A375 (cell line): ENCODE results near the gene ELP5. TPM values are rescaled to one million over a fixed set of nuclear protein-coding genes. Genes with fewer than 3 reads are reported as not detected.

Source experiments
- total RNA-seq: library from RNA; depleted of rRNA; stranded (reverse); fragments of >200 nt; shearing (Covaris generic); gene quantifications from 2 replicates; pipeline ENCODE4 v1.2.3, GENCODE V29; 2014; rRNA removed

The ELP5 gene, protein sequence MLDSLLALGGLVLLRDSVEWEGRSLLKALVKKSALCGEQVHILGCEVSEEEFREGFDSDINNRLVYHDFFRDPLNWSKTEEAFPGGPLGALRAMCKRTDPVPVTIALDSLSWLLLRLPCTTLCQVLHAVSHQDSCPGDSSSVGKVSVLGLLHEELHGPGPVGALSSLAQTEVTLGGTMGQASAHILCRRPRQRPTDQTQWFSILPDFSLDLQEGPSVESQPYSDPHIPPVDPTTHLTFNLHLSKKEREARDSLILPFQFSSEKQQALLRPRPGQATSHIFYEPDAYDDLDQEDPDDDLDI
- 69.7 and 99.4 TPM in 2 replicates for total RNA-seq

DNA sequence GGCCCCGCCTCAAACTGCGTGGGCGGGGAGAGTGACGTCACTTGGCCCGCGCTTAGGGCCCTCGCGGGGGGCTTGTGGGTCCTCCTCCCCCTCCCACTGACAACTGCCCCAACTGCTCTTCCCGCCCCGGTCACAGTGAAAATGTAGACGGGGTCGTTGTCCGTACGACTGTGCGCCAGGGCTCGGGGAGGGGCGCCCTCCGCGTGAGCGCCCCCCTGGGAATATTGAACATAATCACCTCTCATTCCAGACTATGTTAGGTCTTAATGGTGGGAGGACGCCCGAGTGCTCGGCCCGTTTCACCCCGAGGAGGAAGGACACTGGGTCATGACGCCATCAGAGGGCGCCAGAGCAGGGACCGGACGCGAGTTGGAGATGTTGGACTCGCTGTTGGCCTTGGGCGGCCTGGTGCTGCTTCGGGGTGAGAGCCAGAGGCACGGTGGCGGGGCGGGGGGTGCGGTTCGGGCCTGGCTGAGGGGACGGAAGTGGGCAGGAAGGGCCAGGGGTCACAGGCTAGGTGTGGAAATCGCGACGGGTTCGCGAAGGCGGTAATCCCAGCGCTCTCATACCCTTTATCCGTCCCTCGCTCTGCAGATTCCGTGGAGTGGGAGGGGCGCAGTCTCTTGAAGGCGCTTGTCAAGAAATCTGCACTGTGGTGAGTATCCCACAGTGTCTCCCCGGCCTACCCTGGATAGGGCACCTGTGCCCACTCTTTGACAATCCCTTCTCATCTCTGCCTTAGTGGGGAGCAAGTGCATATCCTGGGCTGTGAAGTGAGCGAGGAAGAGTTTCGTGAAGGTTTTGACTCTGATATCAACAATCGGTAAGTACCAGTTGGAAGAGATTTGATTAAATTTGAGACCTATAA, at the start of gene ELP5:
TSS of gene ELP5 (plus strand) at position 40 of the 868 bp plus-strand sequence. CDS start at position 376, 336 bp downstream.

DNA sequence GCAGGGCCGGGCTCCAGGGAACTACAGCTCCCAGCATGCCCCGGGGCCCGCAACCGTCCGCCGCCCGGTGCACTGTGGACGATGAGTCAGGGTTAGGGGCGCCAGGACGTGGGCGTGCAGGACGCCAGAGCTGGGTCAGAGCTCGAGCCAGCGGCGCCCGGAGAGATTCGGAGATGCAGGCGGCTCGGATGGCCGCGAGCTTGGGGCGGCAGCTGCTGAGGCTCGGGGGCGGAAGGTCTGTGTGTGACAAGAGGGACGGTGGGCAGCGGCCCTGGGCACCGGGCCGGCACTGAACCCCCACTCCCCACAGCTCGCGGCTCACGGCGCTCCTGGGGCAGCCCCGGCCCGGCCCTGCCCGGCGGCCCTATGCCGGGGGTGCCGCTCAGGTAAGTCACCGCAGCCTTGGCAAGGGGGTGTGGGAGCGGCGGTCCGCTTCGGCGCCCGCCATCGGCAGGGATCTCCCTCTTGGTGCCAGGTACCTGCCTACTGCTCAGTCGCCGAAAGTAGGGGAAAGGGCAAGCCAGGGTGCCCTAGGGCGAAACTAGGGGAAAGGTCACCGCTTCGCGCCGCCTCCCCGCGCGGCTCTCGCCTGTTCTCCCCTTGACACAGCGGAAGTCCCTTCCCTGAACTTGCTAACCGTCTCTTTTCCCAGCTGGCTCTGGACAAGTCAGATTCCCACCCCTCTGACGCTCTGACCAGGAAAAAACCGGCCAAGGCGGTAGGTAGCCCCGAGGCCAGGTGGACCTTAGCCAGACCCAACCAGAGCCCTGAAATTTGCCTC, 32.0 kb upstream of the ELP5 start, which contains the start of the genes ACADVL and DLG4:
TSS of gene ACADVL (plus strand) at position 127 of the 781 bp plus-strand sequence. CDS start at position 174, 47 bp downstream.
TSS of gene DLG4 (minus strand) at position 25 of the 781 bp plus-strand sequence.

DNA sequence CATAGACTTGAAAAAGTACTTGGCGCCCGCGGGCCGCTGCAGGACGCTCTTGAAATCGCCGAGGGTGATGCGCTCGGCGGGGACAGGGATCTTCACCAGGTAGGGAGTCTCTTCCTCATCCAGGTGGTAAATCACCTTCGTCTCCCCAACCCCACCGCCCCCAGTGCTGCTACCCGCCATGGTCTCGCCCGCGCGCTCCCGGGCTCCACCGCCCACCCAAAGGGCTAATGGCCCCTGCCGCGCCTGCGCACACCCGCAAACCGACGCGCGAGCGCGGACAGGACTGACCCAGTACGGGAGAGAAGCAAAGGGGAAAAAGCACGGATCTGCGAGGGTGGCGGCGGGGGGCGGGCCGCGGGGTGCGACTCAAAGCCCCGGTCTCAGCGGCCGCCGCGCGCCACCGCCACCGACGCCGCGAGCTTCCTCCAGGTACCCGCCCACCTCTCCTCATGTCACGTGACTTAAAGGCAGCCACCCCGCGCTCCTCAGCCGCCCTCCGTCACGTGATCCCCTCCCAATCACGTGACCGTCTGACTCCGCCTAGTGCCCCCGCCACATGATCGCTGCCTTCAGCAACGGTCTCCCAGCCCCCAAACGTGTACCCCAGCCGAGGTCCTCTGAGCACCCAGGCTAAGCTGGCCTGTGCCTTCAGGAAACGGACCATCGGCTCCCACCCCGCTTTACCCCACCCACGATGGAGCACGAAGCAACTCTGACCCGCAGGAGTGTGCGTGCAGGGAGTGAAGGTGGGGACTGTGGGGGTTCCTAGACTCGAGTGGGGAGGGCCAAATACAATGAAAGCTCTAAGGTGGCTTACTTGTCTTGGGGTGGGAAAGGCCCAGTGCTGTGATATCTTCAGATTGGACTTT, 17.7 kb upstream of the ELP5 start, which contains the start of gene DVL2:
TSS of gene DVL2 (minus strand) at position 435 of the 869 bp plus-strand sequence. CDS start at position 180, 255 bp downstream.

DNA sequence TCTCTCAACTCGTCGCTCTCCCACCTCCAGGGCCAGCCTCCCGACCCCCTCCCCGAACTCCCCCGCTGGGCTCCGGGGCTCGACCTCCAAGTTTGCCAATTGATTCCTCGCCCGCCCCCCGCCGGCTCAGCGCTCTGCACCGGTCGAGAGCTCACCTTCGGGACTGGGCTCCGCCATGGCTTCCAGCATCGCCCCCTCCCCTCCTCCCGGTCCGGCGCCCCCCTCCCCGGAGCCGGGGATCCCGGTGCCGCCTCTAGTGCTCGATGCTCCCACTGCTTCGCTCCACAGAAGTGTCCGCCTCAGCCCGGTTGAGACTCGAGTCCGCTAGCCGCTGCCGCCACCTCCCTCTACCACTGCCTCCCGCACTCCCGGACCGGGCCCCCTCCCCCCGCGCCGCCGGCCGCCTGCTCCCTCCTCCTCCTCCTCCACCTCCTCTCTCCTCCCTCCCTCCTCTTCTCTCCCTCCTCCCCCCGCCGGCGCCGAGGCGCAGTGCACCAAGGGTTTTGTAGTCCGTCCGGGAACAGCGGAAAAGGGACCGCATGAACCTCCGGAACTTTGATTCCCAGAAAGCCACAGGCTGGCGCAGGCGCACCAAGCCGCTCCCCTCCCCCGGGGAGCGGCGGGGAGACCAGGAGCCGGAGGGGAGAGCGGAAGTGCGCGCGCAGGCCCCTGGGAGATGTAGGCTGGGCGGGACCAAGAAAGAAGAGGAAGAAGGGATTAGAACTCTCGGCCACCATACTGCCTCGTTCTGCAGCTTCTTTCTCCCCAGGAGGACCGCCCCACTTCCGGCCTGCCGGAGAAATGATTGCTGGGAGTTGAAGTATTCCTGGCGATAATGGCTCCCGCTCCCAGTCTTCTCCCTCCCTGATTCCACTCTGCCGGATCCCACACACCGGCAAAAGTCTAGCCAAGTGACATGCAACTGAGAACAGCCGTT, 12.7 kb upstream of the ELP5 start, which contains the start of gene PHF23:
TSS of gene PHF23 (minus strand) at position 367 of the 937 bp plus-strand sequence. CDS start at position 189, 178 bp downstream.

DNA sequence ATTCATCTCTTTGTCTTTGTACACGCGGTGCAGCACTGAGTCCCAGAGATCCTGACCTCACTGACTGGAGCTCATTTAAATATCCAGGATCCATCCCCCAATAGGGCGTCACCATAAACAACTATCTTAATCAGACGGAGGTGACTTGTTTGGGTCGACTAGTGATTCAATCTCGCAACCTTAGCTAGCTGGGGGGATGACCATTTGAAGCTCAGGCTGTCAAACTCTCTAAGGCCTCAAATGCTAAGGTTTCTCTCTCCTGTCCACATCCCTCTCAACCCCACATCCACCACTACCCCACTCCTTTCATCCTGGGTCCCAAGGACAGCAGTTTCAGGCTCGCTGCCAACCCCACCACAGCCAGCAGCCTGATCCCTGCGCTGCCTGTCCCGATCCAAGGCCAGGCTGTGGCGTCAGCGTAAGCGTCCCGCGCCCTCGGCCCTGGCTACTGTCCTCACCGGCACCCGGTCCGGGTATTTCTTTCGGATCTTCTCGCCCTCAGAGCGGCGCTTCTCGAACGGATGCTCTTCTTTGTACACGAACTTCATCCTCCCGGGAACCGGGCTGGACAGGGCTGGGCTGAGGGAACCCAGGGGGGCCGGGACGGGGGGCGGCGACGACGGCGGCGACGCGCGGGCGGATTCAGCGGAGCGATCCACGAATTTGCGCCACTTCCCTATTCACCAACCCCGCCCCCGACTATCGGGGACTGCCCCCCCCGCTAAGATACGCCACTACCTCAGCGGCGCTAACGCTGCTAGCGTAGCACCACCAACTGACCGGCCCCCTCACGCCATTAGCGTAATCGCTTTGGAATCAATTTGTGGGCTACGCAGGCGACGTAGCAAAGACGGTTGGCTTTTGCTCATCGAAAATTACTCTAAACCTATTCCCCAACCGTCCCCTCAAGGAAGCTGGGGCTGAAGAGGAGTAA, 10.0 kb upstream of the ELP5 start, which contains the start of gene GABARAP:
TSS of gene GABARAP (minus strand) at position 667 of the 934 bp plus-strand sequence. CDS start at position 548, 119 bp downstream.

DNA sequence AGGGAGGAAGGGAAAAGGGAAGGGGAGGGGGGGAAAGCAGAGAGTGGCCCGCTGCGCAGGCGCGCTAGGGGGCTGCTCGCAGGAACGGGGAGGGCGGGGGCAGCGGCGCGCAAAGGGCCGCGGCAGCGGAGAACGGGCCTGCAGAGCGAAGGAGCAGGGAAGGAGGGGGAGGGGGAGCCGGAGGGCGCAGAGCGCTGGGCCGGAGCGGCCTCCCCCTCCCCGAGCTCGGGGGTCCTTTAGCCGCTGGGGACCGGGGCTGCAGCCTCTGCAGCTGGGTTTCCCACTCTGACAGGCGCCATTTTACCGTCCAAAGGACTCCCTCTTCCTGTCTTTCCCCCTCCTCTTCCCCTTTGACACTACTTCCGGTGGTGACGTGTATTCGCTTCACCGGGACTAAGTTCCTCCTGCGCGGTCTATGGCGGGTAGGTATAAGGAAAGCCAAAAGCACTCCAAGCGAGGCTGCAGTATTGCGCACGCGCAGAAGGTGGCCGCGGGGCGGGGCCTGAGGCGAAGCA, 297 bp upstream of the ELP5 start, which contains the start of gene CTDNEP1:
TSS of gene CTDNEP1 (minus strand) at position 74 of the 515 bp plus-strand sequence. CDS start 438 bp downstream, outside the sequence.

DNA sequence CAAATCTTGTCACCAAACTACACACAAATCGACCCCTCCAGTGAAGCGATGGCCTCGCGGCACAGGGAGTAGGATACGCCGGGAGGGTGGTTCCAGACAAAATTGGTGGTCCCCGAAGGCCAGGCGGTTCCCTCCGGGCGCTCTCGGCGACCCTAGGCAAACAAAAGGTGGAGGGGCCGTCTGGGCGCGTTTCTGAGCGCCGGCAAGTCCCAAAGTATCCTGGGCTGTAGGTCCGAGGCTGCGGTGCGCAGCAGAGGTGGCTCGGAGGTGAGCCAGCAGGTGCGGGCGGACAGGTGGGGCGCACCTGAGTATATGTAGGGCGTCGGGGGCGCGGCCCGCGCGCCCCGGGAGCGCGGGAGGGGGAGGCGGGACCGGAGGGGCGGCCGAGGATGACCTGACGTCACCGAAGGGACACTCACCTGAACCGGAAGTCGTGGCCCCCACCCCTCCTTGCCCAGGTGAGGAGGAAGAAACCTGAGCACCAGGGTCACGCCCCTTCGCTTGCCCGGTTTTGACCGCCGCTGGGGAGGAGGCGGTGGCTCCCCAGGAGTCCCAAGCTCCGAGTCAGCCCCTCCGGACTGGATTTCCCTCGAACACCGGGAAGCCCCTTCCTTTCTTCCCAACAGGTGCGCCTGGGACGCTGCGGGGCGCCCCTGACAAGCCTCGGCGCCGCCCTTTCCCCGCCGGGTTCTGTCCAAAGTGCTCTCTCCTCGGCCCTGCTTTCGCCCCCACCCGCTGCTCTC, 10.3 kb downstream of the ELP5 start, which contains the start of gene CLDN7:
TSS of gene CLDN7 (minus strand) at position 287 of the 743 bp plus-strand sequence. CDS start 435 bp downstream, outside the sequence.

DNA sequence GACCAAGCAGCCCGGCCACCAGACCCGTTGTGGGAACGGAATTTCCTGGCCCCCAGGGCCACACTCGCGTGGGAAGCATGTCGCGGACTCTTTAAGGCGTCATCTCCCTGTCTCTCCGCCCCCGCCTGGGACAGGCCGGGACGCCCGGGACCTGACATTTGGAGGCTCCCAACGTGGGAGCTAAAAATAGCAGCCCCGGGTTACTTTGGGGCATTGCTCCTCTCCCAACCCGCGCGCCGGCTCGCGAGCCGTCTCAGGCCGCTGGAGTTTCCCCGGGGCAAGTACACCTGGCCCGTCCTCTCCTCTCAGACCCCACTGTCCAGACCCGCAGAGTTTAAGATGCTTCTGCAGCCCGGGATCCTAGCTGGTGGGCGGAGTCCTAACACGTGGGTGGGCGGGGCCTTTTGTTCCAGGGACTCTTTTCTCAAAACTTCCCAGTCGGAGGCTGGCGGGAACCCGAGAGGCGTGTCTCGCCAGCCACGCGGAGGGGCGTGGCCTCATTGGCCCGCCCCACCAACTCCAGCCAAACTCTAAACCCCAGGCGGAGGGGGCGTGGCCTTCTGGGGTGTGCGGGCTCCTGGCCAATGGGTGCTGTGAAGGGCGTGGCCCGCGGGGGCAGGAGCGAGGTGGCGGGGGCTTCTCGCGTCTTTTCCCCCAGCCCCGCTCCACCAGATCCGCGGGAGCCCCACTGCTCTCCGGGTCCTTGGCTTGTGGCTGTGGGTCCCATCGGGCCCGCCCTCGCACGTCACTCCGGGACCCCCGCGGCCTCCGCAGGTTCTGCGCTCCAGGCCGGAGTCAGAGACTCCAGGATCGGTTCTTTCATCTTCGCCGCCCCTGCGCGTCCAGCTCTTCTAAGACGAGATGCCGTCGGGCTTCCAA, 29.3 kb downstream of the ELP5 start, which contains the start of gene SLC2A4:
TSS of gene SLC2A4 (plus strand) at position 645 of the 879 bp plus-strand sequence. CDS start at position 862, 217 bp downstream.

DNA sequence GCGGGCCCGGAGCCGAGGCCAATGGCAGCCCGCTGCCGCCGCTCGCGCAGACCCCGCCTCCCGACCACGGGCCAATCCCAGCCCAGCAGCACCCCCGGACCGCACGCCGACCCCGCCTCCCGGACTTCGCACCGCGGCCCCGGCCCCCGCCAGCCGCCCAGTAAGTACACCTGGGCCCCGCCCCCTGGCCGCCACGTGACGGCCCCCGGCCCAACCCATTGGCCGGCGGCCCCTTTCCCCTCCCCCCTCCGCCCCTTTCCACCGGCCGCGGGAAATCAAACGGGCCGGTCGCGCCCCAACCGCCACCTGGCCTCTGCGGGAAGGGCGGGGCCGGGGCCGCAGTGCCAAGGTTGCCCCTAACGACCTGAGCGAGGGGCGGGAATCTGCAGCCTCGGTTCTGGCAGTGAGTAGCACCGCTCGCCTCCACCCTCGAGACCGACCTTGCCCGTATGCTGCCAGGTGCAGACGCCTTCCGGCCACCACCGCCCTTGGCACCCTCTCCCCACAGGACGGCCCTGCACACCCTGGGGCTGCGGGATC, 42.7 kb downstream of the ELP5 start, which contains the start of gene YBX2:
TSS of gene YBX2 (minus strand) at position 26 of the 540 bp plus-strand sequence. CDS start 139 bp downstream, outside the sequence.

DNA sequence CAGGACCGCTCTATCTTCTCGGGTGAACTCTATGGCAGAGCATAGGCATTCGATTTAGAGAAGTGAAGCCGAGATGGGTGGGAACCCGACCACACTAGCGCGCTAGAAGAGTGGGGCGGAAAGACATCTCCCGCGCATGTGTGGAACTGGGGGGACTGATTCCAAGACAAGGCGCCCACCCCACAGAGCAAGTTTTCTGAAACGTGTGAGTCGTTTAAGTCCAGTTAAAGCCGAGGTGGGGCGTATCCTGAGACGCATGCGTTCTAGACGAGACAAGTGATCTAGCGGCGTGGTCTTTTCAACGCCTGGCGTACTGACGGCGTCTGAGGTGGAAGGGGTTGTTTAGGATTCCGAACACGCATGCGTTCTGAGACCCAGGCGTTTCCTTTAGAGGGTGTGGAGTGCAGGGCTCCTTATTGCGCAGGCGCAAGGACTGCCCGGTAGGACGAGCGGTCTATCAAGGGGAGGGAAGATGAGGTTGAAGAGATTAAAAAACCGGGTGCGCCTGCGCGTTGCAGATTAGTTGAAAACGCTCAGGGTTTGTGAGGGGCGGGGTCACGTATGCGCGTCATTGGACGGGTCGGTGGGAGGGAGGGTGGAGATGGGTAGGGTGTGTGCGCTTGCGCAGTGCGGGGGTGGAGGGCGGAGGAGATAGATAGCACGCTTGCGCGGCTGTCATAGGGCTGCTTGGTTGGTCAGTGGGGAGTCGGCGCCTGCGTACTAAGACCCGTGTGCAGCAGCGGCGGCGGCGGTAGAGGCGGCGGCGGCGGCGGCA, 55.1 kb downstream of the ELP5 start, which contains the start of gene EIF5A:
TSS of gene EIF5A (plus strand) at position 718 of the 775 bp plus-strand sequence. CDS start 2,008 bp downstream, outside the sequence.

